SHP77 treated with DMSO at 0.1 percent for 48 hours (cell line): ENCODE measurements around the gene SFMBT2.
"Not testable (repeated sequence)": the region's sequence is repeated elsewhere in the genome, so short reads cannot be mapped to it uniquely, and the experiment has no call there.

Experiments
- DNase-seq: peaks from one replicate; lab custom pipeline; 2025; lab: John Stamatoyannopoulos, UW

SFMBT2 gene

DNA sequence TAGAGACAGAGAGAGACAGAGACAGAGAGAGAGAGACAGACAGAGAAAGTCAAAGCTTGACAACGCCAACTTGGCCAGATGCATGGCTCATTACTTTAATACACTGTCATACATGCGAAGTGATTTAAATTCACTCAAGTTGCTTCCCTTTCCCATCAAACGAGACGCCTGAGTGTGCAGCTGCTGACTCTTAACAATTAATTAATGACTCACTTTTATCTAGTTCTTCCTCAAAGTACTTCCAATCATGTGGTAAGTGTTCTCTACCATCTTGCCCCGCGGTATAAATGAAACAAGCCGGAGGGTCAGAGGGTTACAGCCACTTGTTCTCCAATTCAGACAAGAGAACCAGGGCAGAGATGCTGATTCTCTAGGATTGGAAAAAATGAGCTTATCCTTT is 90.8 kb downstream of the SFMBT2 start:
- no peak for DNase-seq

DNA sequence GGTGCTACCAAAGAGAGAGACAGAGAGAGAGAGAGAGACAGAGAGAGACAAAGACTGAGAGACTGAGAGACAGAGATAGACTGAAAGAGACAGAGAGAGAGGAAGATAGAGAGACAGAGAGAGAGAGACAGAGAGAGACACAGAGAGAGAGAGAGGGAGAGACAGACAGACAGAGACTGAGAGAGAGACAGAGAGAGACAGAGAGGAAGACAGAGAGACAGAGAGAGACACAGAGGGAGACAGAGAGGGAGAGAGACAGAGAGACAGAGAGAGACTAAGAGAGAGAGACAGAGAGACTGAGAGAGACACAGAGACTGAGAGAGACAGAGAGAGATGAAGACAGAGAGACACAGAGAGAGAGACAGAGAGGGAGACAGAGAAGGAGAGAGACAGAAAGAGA is 91.2 kb downstream of the SFMBT2 start:
- no peak for DNase-seq

DNA sequence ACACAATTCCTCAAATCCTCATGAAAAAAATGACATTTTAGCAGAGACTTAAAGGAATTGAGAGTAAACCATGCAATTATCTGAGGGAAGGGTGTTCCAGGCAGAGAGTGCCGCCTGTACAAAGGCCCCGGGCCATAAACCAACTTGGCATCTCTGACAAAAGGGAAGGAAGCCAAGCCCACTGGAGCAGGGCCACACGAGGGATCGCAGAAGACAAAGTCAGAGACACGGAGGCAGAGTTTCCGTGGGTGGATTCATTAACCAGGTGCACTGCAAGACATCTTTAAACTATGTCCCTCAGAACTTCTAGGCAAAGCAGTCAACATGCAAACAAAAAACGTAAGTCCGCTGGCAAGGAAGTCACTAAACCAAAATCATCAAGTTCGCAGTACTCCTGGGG is 92.0 kb downstream of the SFMBT2 start:
- DNase-seq = no peak

DNA sequence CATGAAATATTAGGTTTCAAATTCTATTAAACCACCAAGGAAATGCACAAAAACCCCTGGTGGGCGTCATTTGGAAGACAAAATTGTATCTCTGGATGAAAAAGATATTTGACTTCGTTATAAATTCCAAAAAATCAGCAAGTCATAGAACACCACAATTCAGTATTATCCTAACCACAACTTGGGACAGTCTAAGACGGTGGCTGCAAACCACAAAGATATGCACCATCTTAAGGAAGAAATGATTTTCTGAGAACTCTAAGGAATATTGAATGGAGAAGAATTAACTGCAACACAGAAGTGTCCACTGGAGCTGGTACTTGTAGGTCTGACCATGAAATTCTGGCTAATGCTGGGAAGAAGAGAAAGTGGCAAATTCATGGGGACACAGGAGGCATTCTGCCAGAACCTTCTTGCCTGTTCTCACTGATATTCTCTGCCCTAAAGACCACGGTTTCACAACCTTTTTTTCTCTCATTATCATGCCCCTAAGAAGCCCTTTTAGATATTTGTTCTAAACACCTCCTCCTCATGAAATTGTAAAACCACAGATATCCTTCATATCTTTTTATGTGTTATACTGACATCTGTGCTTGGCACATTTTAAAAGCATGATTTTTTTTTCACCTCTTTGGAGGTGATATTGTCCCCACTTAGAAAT is 92.9 kb downstream of the SFMBT2 start:
- DNase-seq = no peak

DNA sequence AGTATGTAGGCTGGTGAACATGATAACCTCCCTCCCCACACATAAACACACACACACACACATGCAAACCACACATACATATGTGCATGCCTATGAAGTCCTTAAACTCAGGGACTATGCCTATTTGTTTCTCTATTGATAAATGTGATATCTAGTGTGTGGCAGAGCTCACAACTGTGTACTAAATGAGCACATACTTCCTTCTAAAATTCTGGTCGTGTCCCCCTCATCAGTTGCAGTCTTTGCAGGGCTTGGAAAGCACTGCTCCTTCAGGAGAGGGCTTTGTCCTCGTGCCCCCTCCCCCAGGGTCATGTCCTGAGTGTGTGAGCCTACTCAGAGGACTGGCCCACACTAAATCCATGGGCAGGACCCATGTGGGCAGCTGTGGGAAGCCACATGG is 94.0 kb downstream of the SFMBT2 start:
- DNase-seq = no peak

DNA sequence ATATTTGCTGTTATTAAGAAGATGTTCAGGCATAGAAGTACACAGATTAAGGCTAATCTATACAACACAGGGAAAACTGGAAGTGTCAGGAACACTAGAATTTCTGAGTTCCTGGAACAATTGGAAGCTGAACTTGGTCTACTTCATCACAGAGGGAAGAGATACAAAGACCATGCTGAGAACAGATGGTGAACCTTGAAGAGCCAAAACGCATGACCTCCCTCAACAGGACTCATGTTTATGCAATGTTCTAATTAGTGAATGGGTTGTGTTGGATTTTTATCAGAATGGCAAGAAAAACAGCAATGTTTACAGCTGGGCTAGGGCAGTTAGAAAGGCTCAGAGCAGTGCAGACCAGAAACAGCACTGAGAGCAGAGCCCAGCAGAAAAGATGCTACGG is 94.9 kb downstream of the SFMBT2 start:
- DNase-seq = no peak

DNA sequence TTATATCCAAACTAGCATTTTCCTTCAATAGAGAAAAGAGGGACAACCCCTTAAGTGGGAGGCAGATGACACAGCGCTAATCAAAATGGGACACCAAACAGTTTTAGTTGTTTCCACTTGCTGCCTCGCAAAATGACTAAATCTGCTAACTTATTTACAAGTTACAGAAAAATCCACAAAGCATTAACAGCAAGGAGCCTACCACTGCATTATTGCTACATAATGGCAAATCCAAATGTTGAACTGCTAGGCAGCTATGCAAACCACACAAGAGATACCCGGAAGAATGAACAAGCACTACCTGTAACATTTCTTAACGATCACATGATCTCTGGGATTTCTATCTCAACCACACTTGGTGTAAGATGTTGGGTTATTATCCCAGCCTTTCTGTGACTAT is 96.7 kb downstream of the SFMBT2 start:
- DNase-seq = no peak

DNA sequence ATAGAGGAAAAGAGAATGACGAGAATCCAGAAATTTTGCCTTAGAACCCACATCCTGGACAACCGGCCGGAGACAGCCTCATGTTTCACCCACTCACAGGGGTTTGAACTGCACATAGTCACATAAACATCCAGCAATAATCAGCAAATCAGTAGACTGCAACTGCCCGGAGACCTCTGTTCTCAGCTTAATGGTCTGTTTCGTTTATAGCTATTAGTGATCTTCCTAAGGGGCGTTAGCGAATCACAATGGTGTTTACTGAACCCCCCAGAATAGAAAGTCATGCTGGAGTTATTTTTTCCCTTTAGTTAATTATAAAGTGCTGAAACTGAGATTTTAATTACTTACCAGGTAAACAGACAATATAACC is 98.4 kb downstream of the SFMBT2 start:
- DNase-seq = no peak

DNA sequence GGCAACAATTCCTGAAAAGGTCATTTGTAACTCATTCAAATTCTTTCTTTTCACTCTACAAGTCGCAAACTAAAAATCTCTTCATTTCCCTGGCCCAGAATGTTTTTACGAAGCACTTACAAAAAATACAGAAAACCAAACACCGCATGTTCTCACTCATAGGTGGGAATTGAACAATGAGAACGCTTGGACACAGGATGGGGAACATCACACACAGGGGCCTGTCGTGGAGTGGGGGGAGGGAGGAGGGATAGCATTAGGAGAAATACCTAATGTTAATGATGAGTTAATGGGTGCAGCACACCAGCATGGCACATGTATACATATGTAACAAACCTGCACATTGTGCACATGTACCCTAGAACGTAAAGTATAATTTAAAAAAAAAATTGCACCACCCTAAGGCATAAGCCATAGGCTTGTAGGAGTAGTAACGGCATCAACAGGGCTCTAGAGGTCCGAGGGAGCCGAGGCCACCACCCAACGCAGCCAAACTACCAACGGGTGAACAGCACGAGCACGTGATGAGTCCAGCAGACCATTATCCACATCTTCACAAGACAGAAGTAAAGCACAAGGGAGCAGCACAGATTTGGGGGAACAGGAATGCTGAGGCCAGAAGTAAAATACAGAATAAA is 98.9 kb downstream of the SFMBT2 start:
- not testable (repeated sequence) for DNase-seq

DNA sequence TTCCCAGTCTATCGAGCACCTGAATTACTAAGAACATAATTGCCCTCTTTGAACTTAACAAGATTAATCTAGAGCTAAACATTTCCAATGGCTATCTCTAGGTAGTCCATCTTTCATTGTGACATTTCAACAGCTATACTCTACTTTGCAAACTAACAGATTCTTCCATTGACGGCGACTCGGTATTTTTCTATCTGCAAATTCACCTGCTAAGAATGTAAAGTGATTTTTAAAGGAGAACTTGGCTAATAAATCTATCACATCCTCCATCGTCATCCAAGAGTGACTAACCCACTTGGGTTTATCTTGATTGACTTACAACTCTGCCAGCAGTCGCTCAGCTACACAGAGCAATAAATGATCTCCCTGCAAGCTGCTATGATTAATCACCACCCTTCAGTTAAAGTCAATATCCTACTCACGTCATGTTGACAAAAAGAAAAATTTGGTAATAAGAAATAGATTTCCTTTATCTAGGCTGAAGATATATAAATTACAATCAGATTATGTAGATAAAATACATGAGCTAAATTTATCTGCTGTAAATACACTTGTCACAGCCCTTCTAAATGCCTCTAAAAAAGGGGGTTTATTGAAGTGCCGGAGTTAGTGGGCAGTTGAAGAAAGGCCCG is 99.5 kb downstream of the SFMBT2 start:
- DNase-seq = peak; percentile 43

DNA sequence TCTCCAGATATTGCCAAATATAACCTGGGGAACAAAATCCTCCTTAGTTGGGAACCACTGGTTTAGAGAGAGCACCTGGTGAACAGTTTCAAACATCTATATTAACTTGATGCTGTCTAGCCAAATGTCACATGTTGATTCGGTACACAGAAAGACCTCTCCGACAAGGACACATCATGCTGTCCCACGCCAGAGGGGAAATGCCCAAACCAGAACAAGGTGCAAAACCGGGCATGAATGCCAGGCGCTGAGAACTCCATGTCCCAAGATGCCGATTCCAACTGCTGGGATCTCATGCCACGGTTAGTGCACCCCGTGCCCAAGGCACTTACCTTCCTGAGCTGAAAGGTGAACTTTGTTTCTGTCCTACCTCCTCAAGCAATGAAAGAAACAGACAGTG is 100.8 kb downstream of the SFMBT2 start:
- no peak for DNase-seq

DNA sequence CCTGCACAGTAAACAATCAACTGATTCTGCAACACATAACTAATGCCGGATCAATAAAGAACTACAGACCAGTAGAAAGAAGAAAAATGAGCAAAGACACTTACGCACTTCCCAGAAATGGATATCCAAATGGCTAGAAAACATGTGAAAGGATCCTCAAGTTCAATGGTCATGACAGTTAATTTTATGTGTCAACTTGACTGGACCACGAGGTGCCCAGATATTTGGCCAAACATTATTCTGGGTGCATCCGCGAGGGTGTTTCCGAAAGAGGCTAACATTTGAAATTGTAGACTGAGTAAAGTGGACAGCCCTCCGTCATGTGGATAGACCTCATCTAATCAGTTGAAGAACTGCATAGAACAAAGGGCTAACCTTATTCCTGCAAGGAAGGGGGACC is 102.0 kb downstream of the SFMBT2 start:
- DNase-seq = no peak

DNA sequence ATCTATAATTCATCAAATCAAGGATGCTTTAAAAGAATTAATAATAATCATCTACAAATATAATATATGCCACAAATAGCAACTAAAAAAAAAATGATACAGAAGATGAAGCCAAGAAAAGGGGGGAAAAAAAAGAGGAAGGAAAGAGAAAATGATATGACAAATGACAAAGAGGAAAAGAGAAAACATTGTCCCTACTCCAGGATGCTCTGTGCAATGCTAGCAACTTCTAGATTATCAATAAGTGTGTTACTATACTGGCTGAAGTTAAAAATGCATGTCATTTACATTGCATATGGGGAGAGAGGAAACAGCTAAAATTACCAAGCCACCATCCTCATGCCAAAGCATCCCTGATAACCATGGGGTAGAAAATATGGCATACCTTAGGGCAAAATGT is 104.2 kb downstream of the SFMBT2 start:
- DNase-seq = no peak

DNA sequence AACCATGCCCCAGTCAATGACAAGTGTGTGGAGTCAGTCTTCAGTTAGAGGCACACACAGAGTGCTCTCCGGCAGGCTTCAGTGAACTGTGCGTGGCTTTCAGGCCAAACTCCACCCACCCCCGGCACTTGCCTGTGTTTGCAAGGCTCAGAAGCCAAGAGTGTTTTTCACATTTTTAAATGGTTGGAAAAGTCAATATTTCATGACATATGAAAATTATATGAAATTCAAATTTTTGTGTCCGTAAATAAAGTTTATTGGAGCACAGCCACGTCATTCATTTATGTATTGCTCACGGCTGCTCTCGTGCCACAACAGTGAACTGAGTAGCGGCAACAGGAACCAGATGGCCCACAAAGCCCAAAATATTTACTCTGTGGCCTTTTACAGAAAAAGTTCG is 104.7 kb downstream of the SFMBT2 start:
- peak; percentile 12 for DNase-seq

DNA sequence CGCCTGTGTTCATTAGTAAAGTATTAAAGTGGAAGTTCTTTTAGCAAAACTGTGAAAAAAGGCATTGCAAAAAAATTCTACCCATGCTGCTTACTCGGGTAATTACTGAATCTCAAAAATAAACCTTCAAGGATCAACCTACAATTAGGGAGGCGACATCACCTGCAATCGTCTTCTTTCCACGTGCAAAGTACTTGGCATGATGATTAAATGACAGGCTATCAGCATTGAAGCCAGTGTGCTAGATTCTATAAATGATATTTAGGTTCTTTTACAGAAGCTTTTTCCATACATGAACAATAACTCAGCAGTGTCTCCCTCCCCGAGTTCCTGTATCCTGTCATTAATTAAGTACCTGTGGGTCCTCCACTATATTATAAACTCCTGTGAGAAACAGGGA is 105.8 kb downstream of the SFMBT2 start:
- DNase-seq = no peak

DNA sequence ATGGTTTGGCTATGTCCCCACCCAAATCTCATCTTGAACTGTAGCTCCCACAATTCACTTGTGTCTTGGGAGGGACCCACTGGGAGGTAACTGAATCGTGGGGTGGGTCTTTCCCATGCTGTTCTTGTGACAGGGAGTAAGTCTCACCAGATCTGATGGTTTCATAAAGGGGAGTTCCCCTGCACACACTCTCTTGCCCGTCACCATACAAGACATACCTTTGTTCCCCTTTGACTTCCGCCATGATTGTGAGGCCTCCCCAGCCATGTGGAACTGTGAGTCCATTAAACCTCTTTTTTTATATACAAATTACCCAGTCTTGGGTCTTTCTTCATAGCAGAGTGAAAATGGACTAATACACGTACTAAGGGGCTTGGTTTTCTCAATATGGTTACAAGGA is 106.7 kb downstream of the SFMBT2 start:
- no peak for DNase-seq

DNA sequence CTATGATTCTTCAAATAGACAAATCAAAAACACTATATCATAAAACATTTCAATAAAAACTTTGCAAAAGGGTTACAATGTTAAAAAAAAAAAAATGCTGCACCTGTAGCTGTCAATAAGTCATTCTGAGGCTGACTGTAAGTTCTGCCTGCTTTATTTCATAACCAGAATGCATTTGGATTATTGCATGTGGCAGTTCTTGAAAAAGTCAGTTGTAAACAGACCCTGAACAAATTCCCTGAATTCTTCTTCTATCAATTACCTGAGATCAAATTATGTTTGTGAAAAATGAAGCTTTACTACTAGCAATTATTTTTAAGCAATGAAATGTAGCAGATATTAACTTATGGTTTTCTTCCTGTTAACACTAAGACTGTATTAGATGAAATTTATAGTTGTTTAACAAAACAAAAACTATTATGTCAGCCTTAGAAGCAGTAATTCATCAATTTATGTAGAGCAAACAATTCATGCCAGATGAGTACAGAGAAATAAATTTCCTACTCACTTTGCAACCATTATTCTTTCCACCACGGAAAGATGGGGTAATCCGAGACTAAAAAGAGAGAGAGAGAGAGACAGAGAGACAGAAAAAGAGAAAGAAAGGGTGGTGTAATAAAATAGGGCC is 107.8 kb downstream of the SFMBT2 start:
- DNase-seq = no peak

DNA sequence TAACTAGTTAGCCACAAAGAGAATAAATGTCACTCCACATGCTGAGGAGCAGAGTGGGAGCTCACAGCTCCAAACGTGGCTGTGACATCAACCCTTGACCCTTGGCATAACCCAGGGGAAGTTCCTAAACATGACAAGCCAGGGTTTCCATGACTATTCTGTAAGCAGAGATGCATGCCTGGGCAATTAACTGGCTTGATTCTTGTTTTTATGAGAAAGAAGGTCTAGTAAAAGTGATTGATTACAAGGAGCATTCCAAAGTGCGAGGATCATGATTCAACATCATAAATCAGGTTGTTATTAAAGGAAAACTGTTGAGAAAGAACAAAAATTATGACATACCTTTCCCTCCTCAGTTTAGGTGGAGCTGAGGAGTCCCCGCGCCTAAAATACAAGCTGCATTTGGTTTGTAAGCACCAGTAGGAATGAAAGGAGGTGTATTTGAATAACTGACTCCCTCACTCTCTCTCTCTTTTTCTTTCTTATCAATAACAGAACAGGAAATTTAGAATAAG is 108.4 kb downstream of the SFMBT2 start:
- DNase-seq = no peak

DNA sequence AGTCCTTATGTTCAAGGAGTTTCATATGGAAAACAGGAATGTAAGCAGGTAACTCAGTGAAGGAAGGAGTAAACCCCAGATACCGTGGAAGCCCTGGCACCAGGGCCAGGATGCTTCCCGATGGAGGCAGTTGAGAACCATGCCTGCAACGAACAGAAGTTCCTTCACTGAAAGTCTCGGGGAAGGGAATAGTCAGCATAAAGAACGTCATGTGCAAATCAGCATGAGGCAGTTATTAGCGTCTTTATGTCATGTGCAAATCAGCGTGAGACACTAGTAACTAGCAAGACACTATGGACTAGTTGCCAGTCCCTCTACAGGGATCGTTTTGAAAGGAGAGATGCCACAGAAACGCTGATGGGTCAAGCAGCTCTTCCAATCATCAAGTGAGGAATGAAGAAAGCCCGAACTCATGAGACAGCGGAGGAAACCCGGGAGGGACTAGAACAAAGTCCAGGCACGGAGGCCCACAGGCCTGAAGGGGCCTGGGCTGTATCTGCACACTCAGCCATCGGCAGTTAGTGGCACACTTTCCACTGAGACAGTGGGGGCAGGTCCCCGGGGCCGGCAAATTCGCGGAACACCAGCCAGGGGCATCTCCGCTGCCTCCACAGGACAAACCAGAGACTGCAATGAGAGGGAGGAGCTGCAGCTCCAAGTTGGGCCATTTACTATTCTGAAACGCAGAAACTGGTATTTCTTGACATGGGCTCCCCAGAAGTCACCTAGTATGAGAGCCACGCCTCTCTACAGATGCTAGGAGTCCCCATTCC is 109.6 kb downstream of the SFMBT2 start:
- no peak for DNase-seq

DNA sequence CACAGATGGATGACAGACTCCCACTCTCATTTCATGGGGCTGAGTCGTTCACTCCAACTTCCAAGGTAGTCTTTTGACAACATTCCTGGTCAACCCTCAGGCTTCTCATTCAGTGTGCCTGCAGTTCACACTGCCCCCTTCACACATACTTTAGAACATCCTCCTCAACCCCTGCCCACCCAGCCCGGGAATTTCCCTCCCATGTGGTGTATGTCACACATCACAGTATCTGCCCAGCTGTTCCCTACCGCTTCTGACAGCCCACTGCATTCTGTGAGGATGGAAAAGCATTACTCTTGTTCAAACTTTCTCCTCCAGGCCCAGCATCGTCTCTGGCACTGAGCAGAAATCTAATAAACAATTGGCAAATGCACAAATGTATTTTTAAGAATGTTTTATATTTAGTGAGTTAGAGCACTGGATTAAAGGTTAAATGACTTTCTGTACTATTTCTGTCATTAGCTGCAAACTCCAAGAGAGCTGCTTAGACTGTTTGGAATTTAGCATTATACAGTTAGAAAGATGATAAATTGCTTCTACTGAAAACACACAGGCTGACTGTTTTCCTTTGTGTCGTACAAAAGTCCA is 110.4 kb downstream of the SFMBT2 start:
- no peak for DNase-seq

DNA sequence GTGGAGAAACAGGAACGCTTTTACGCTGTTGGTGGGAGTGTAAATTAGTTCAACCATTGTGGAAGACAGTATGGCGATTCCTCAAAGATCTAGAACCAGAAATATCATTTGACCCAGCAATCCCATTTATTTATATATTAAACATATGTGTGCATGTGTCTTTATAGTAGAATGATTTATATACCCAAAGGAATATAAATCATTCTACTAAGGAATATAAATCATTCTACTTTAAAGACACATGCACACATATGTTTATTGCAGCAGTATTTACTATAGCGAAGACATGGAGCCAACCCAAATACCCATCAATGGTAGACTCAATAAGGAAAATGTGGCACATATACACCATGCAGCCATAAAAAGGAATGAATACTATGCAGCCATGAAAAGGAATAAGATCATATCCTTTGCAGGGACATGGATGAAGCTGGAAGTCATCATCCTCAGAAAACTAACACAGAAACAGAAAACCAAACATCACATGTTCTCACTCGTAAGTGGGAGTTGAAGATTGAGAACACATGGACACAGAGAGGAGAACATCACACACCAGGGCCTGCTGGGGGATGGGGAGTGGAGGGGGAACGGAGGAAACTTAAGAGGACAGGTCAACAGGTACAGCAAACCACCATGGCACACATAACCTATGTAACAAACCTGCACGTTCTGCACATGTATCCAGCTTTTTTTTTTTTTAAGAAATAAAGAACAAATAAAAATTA is 111.1 kb downstream of the SFMBT2 start:
- DNase-seq = not testable (repeated sequence)
